ENCODE measurements around the gene LCE1B. TPM values are rescaled to one million over a fixed set of nuclear protein-coding genes. Genes with fewer than 3 reads are reported as not detected.

LCE1B gene
- total RNA-seq, 1 donor from 2014 or later = not detected

DNA sequence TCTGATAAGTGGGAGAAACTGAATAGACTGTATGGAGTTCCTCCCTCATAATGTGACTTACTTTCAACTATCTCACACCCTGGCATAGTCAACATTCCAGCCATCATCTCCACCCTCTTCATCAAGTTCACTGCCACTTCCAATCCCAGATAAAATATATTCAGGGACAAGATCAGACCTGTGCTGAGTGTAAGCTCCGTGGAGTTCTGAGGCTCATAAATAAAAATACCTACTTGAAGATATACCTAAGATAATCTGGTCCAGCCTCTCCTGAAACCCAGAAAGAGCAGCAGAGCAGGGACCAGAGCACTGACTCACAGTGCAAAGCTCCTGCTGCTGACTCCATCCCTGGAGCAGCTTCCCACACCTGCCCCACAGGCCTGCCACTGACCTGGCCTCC lies 46.3 kb downstream of the LCE1B start:
- no peak overlapping the region for H3K9ac ChIP-seq (ENCODE audit: low read depth in 1 of 3, low read length in 3 of 3)
- peaks cover 0 to 2% (median 0%) of the 10 kb centered on the region in 3 donors for H3K27me3 ChIP-seq (ENCODE audit: control insufficient read depth in 3 of 3, insufficient read depth in 3 of 3, low read length in 3 of 3)
- H3K36me3 ChIP-seq (ENCODE audit: control insufficient read depth in 3 of 3, insufficient read depth in 3 of 3, low read length in 3 of 3) = no peaks in the 10 kb centered on the region
- no peaks in the 10 kb centered on the region for H3K9me3 ChIP-seq (ENCODE audit: control insufficient read depth in 3 of 3, low read length in 3 of 3)
- no peak overlapping the region for H3K27ac ChIP-seq (ENCODE audit: low read depth, low read length)
- H3K4me1 ChIP-seq (ENCODE audit: control insufficient read depth in 3 of 3, insufficient read depth in 3 of 3, low read length in 3 of 3) = no peaks in the 10 kb centered on the region
- no peak overlapping the region for H3K4me3 ChIP-seq (ENCODE audit: low read length in 3 of 3)

DNA sequence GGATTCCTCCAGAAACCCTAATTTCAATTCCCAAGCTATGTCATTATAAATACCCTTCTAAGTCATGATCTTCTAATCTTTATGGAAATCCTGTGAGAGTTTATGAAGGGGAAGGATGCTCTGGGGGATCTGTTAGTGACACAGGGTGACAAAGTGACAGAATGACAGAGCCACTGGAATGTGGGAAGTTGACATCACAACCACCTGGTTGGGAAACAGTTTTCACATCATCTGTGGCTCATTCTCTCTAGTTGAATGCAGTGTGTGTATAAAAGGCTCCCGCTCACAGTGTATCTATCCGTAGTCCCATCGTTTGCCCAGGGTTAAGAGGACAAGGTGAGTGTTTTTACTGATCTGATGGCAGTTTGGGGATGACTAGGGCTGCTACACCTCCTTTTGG lies 47.9 kb downstream of the LCE1B start, which contains the start of gene LCE7A:
TSS of gene LCE7A (plus strand) at position 301 of the 400 bp plus-strand sequence. CDS start 702 bp downstream, outside the sequence.
- Histone ChIP-seq H3K9ac (ENCODE audit: low read depth in 1 of 3, low read length in 3 of 3) (no peak within 1 kb of the TSS), H3K27me3 (ENCODE audit: control insufficient read depth in 3 of 3, insufficient read depth in 3 of 3, low read length in 3 of 3) (peaks cover 0 to 2% (median 0%) of the 10 kb centered on the region in 3 donors), H3K36me3 (ENCODE audit: control insufficient read depth in 3 of 3, insufficient read depth in 3 of 3, low read length in 3 of 3) (no peaks in the 10 kb centered on the region), H3K9me3 (ENCODE audit: control insufficient read depth in 3 of 3, low read length in 3 of 3) (no peaks in the 10 kb centered on the region), H3K27ac (ENCODE audit: low read depth, low read length) (no peak within 1 kb of the TSS), H3K4me3 (ENCODE audit: low read length in 3 of 3) (no peak within 1 kb of the TSS), H3K4me1 (ENCODE audit: control insufficient read depth in 3 of 3, insufficient read depth in 3 of 3, low read length in 3 of 3) (no peaks in the 10 kb centered on the region)

DNA sequence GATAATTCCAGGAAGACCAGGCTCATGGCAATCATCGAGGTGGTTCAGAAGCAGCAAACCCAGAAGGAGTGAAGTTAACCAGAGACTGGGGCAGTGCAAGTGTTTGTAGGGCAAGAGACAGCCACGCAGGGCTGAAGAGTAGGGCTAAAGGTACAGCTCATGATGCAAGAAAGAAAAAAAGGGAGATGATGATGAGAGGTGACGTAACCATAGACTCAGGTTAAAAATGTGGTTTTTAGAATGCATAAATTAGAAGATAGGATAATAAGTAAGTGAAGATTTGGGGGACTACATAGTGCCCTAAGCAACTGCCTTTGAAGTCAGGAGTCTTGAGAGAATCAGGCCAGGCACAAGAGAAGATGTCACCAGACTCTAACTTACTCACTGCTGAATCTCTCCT lies 48.4 kb downstream of the LCE1B start:
- Histone ChIP-seq H3K9me3 (ENCODE audit: control insufficient read depth in 3 of 3, low read length in 3 of 3) (no peaks in the 10 kb centered on the region), H3K27me3 (ENCODE audit: control insufficient read depth in 3 of 3, insufficient read depth in 3 of 3, low read length in 3 of 3) (peaks cover 0 to 2% (median 0%) of the 10 kb centered on the region in 3 donors), H3K9ac (ENCODE audit: low read depth in 1 of 3, low read length in 3 of 3) (no peak overlapping the region), H3K4me3 (ENCODE audit: low read length in 3 of 3) (no peak overlapping the region), H3K36me3 (ENCODE audit: control insufficient read depth in 3 of 3, insufficient read depth in 3 of 3, low read length in 3 of 3) (no peaks in the 10 kb centered on the region), H3K4me1 (ENCODE audit: control insufficient read depth in 3 of 3, insufficient read depth in 3 of 3, low read length in 3 of 3) (no peaks in the 10 kb centered on the region), H3K27ac (ENCODE audit: low read depth, low read length) (no peak overlapping the region)

DNA sequence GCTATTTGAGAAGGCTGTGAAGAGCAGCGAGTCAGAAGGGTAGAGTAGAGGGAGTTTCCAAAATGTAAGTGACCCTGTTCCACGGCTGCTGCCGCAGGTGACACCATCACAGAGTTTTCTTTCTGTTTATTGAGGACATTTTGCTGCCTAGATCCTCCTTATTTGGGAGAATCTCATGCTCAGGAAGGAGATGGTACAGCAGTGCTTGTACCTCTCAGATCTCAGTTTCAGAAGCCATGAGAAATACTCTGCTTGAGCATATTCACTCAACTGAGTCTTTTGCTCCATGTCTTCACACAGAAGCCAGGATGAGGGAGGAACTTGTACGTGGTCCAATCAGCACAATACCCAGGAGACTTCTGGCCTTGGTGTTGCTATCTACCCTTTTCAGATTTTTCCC lies 49.6 kb downstream of the LCE1B start:
- H3K36me3 ChIP-seq (ENCODE audit: control insufficient read depth in 3 of 3, insufficient read depth in 3 of 3, low read length in 3 of 3) = no peaks in the 10 kb centered on the region
- no peak overlapping the region for H3K27ac ChIP-seq (ENCODE audit: low read depth, low read length)
- H3K9ac ChIP-seq (ENCODE audit: low read depth in 1 of 3, low read length in 3 of 3) = no peak overlapping the region
- no peaks in the 10 kb centered on the region for H3K9me3 ChIP-seq (ENCODE audit: control insufficient read depth in 3 of 3, low read length in 3 of 3)
- H3K27me3 ChIP-seq (ENCODE audit: control insufficient read depth in 3 of 3, insufficient read depth in 3 of 3, low read length in 3 of 3) = peaks cover 0 to 2% (median 0%) of the 10 kb centered on the region in 3 donors
- H3K4me3 ChIP-seq (ENCODE audit: low read length in 3 of 3) = no peak overlapping the region
- no peaks in the 10 kb centered on the region for H3K4me1 ChIP-seq (ENCODE audit: control insufficient read depth in 3 of 3, insufficient read depth in 3 of 3, low read length in 3 of 3)

Other genes starting within 250 kb of the LCE1B start
- gene LCE3E, start 245.2 kb upstream of the LCE1B start, total RNA-seq = not detected
- gene LCE3D, start 231.5 kb upstream of the LCE1B start, total RNA-seq = not detected
- not detected for gene LCE3C, start 211.7 kb upstream of the LCE1B start, total RNA-seq
- not detected for gene LCE3B, start 198.2 kb upstream of the LCE1B start, total RNA-seq
- gene LCE3A, start 188.9 kb upstream of the LCE1B start, total RNA-seq = not detected
- not detected for gene LCE2D, start 148.6 kb upstream of the LCE1B start, total RNA-seq
- gene LCE2C, start 136.7 kb upstream of the LCE1B start, total RNA-seq = not detected
- gene LCE2B, start 125.8 kb upstream of the LCE1B start, total RNA-seq = not detected
- not detected for gene LCE2A, start 113.6 kb upstream of the LCE1B start, total RNA-seq
- not detected for gene LCE4A, start 103.8 kb upstream of the LCE1B start, total RNA-seq
- not detected for gene KPRP, start 53.9 kb upstream of the LCE1B start, total RNA-seq
- gene LCE1F, start 36.8 kb upstream of the LCE1B start, total RNA-seq = not detected
- gene LCE1E, start 25.7 kb upstream of the LCE1B start, total RNA-seq = not detected
- not detected for gene LCE1D, start 15.2 kb upstream of the LCE1B start, total RNA-seq
- not detected for gene LCE1C, start 5.3 kb upstream of the LCE1B start, total RNA-seq
- not detected for gene LCE1A, start 15.5 kb downstream of the LCE1B start, total RNA-seq
- gene LCE6A, start 30.9 kb downstream of the LCE1B start, total RNA-seq = not detected
- gene LCE7A, start 48.0 kb downstream of the LCE1B start, total RNA-seq = not detected
- not detected for gene SMCP, start 66.4 kb downstream of the LCE1B start, total RNA-seq
- not detected for gene IVL, start 96.6 kb downstream of the LCE1B start, total RNA-seq
- gene SPRR5, start 135.2 kb downstream of the LCE1B start, total RNA-seq = not detected
- not detected for gene SPRR4, start 158.7 kb downstream of the LCE1B start, total RNA-seq
- not detected for gene SPRR1A, start 172.1 kb downstream of the LCE1B start, total RNA-seq
- not detected for gene SPRR3, start 189.8 kb downstream of the LCE1B start, total RNA-seq
- gene SPRR1B, start 219.2 kb downstream of the LCE1B start, total RNA-seq = not detected
- not detected for gene SPRR2D, start 229.1 kb downstream of the LCE1B start, total RNA-seq
- not detected for gene SPRR2A, start 245.5 kb downstream of the LCE1B start, total RNA-seq

Data from skeletal muscle tissue (tissue), 4 donors.